CD4-positive, alpha-beta T cell treated with Interleukin-2 at 100 ng/mL for 4 hours (primary cell): ENCODE results near the gene MOV10L1.

Experiments
- DNase-seq: peaks from one replicate; pipeline ENCODE4 v3.0.0-alpha.2; 2020; ENCODE audit warnings: low spot score

The MOV10L1 gene

GRCh38 chr22:50058906-50059880, 30.6 kb upstream of the MOV10L1 start:
- DNase-seq, result no peak

- no peak for DNase-seq
Measured at GRCh38 chr22:50059881-50060262, 29.9 kb upstream of the MOV10L1 start.

- DNase-seq, result no peak
Measured at GRCh38 chr22:50060441-50061140, 29.2 kb upstream of the MOV10L1 start.

GRCh38 chr22:50061141-50061823, 28.5 kb upstream of the MOV10L1 start:
- no peak for DNase-seq

GRCh38 chr22:50061824-50062355, 27.9 kb upstream of the MOV10L1 start:
- DNase-seq, result no peak

- no peak for DNase-seq
Measured at GRCh38 chr22:50062509-50063135, 27.2 kb upstream of the MOV10L1 start.

- no peak for DNase-seq
Measured at GRCh38 chr22:50063589-50064393, 26.0 kb upstream of the MOV10L1 start.

- DNase-seq, result no peak
Measured at GRCh38 chr22:50064453-50064852, 25.4 kb upstream of the MOV10L1 start.

- DNase-seq, result no peak
Measured at GRCh38 chr22:50067244-50067643, 22.6 kb upstream of the MOV10L1 start.

- no peak for DNase-seq
Measured at GRCh38 chr22:50068096-50068495, 21.7 kb upstream of the MOV10L1 start.

GRCh38 chr22:50070366-50070765, 19.4 kb upstream of the MOV10L1 start:
- DNase-seq, result no peak

- no peak for DNase-seq
Measured at GRCh38 chr22:50071432-50072166, 18.2 kb upstream of the MOV10L1 start.

- no peak for DNase-seq
Measured at GRCh38 chr22:50072167-50072555, 17.6 kb upstream of the MOV10L1 start.

- no peak for DNase-seq
Measured at GRCh38 chr22:50072714-50073538, 16.9 kb upstream of the MOV10L1 start.

GRCh38 chr22:50074056-50074455, 15.8 kb upstream of the MOV10L1 start:
- DNase-seq, result no peak

- no peak for DNase-seq
Measured at GRCh38 chr22:50074551-50075530, 15.0 kb upstream of the MOV10L1 start.

- DNase-seq, result no peak
Measured at GRCh38 chr22:50076646-50077535, 12.9 kb upstream of the MOV10L1 start.
